ENCODE measurements around the gene PPP5C.
"Not testable (repeated sequence)": the region's sequence is repeated elsewhere in the genome, so short reads cannot be mapped to it uniquely, and the experiment has no call there.

PPP5C gene

DNA sequence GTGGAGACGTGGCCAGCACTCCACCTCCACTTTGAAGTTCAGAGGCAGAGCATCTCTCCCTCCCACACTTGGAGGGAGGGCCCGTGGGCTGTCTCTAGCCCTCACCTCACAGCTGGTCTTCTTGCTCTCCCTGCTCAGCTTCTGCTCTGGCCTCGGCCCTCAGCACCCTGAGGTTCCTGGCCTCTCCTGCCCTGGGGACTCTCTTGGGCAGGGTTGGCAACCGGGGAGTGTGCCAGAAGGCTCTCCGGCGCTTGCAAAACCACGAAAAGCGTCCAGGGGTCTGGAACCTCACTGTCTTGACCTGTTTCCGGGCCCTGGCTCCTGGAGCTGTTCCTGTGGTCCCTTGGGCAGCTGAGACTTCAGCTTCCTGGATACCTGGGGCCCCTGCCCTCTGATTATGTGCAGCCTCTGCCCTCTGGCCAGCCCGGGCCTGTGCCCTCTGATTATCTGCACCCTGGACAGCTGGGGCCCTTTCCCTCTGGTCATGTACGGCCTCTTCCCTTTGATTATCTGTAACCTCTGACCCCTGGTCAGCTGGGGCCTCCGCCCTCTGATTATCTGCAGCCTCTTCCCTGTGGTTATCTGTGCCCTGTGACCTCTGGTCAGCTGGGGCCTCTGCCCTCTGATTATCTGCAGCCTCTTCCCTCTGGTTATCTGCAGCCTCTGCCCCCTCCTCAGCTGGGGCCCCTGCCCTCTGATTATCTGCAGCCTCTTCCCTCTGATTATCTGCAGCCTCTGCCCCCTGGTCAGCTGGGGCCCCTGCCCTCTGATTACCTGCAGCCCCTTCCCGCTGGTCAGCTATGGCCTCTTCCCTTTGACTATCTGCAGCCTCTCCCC is 64.4 kb downstream of the PPP5C start:
- DNase-seq = no peak

DNA sequence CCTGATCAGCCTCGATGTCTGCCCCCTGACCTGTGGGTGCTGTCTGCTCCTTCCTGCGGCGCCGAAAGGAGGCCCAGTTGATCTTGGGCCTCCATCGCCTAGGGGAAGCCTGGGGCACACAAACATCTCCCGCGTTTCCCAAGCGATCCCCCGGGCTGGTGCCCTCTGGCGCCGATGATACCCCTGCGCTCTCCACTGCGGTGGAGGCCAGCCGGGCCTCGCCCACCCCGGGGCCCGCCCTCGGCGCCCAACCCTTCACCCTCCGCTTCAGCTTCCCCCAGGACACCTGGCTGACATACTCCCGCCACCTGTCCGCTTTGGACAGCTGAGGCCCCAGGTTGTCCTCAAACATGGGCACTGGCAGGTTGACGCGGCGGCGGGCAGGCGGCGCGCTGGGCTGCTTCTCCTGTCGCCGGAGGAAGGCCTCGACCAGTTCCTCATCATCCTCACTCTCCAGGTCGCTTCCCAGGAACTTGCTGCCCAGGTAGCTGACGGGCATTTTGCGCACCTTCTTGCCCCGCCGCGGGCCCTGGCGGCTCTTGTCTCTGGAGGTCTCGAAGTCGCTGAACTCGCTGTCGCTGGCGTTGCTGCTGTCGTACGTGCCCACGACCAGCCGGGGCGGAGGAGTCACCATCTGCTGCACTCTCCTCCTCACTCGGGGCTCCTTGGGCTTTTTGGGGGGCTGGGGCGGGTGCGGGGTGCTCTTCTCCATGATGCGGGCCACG is 65.2 kb downstream of the PPP5C start:
- no peak for DNase-seq

DNA sequence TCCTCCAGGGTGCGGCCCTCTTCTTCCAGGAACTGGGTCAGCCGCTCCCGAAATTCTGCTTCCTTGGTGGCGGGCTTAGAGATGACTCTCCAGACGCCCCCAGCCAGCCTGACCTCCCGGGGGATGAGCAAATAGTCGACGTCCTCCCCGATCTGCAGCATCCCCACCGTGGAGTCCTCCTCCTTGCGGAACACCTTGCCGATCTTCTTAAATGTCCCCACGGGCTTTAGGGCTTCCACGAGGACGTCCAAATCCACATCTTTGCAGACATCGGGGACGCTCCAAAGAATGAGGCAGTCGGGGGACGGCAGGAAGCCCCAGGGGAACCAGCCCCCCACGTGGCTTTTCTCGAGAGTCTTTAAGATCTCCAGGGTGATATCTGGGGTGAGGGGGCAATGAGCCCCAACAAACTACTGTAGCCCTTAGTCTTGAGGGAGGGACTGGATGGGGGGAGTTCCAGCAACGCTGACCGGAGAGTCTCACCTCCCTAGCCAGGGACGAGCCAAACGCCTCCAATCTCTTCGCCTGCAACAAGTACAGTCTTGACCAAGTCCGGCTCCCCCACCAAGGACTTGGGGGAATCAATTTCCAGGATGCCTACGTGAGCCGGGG is 65.9 kb downstream of the PPP5C start:
- no peak for DNase-seq

DNA sequence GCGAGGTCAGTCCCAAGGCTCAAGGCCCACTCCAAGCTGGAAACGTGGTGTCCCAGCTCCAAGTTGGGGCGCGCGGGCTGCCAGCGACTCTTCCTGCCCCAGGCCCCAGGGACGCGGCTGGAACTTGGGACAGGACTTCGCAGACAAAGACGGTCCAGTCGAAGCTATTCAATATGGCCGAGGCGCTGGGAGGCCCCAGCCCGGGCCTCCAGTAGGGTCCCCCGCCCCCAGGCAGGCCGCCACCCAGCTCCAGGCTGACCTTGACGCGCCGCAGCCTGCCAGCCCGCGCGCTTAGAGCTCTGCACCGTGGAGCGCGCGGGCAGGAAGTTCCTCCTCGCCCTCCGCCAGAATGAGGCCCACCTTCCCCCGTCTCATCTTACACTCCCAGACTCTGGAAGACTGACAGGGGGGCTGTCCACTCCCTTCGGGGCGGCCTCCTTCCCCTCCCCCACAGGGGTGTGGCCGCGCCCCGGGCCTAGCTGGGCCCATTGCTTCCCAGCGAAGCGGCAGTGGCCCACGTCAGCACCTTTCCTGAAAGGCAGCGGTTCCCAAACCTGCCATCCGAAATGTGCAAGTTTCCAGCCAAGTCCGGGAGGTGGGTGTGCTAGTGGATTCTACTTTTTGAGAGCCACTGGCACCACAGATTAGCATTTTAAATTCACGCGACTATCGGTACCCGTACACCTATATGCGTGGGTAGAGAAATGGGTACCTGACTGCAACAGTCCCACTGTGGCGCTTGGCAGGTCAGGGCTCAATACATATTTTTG is 66.6 kb downstream of the PPP5C start, which contains the start of gene CCDC8:
CCDC8 (minus strand) TSS at position 303 of the 770 bp plus-strand sequence. CDS start 754 bp downstream, outside the sequence.
- no peak for DNase-seq

DNA sequence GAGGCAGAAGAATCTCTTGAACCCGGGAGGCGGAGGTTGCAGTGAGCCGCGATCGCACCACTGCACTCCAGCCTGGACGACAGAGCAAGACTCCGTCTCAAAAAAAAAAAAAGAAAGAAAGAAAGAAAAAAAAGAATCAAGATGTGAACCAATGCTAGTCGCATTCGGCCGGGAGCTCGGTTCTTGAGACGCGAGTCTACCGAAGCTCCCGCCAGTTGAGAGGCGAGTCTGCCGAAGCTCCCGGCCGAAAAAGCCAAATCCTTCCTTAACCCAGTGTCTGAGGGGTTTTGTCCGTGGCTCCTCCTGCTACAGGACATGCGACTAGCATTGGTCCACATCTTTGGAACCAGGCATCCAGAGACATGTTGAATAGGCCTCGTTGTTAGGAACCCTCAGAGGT is 68.0 kb downstream of the PPP5C start:
- not testable (repeated sequence) for DNase-seq

DNA sequence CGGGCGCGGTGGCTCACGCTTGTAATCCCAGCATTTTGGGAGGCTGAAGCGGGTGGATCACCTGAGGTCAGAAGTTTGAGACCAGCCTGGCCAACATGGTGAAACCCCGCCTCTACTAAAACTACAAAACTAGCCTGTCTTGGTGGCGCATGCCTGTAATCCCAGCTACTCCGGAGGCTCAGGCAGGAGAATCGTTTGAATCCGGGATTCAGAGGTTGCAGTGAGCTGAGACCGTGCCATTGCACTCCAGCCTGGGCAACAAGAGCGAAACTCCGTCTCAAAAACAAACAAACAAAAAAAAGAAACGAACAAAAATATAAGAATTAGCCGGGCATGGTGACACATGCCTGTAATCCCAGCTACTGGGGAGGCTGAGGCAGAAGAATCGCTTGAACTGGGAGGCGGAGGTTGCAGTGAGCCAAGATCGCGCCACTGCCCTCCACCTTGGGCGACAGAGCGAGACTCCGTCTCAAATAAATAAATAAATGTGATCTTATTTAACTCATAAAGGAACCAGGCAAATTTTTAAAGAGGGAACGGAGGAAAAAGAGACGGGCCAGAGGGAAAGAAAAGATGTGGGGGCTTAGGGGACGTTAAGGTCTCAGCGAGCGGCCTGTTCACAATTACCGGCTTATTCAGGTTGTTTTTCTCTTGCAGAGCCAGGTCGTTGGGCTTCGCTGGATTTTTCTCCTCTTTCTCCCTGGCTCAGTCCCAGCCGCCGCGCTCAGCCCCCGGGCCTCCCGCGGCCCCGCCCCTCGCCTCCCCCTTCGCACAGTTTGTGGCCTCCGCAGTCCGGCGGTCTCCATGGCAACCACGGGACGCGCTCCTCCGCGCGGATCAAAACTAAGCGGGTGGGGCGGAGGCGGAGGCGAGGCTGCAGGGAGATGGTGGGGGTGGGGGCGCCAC is 69.2 kb downstream of the PPP5C start:
- DNase-seq = peak; percentile 61

DNA sequence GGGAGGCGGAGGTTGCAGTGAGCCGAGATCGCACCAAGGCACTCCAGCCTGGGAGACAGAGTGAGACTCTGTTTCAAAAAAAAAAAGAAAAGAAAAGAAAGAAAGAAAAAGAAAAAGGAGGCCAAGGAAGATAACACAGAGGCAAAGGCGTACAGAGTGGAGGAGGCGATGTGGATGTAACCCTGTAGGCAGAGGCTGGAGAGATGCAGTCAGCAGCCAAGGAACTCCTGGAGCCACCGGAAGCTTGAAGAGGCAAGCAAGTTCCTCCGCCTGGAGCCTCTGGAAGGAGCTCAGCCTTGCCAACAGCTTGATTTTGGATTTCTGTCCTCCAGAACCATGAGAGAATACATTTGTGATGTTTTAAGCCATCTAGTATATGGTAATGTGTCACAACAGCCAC is 73.2 kb downstream of the PPP5C start:
- no peak for DNase-seq

DNA sequence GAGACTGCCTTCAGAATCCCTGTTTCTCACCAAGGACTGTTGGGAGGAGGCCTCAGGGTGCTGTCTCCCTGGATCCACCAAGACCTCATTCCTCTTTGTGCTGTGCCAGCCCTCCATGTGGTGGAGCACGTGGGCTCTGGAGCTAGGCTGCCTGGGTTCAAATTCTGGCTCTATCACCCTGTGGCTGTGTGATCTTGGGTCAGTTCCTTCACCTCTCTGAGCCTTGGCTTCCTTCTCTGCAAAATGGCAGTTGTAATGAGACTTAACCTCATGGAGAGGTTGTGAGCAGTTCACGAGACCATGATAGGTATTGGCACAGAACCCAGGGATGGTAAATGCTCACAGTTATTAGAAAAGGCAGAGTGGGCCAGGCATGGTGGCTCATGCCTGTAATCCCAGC is 75.5 kb downstream of the PPP5C start:
- no peak for DNase-seq

DNA sequence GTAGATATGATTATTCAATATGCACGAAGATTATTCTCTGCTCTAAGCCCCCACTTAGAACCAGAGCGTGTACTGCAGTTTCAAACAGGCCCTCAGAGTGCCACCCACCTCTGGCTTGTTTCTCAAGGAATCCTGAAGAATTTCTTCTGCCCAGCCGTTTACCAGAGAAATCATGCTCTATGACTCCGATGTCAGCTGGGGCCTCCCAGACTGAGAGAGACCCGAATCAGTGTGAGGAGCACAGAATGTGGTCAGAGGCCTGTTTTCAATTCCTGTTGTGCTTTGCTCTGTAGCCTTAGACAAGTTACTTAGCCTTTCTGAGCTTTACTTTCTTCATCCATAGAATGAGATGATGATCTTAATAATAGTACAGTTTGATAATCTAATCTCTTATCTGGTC is 76.3 kb downstream of the PPP5C start:
- DNase-seq = no peak

DNA sequence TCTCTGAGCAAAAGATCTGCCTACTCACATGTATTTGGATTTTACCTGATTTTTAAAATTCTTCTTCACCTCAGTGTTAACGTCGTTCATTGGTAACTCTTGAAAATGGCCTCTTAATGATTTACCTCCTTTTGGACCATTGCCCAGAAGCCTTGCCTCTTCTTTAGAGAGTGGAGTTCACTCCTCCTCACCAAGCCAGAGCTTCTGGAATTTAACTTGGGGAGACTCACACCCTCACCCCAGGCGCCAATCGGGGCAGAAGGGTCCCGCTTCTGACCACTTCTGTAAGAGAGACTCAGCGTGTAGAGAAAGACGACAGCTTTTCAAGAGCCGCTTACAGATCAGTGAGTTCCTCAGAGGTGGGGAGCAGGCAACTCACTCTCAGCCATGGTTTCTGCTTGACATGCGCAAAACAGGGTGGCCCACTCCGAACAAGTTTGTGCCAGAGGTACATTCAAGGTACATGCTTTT is 79.2 kb downstream of the PPP5C start:
- DNase-seq = no peak

DNA sequence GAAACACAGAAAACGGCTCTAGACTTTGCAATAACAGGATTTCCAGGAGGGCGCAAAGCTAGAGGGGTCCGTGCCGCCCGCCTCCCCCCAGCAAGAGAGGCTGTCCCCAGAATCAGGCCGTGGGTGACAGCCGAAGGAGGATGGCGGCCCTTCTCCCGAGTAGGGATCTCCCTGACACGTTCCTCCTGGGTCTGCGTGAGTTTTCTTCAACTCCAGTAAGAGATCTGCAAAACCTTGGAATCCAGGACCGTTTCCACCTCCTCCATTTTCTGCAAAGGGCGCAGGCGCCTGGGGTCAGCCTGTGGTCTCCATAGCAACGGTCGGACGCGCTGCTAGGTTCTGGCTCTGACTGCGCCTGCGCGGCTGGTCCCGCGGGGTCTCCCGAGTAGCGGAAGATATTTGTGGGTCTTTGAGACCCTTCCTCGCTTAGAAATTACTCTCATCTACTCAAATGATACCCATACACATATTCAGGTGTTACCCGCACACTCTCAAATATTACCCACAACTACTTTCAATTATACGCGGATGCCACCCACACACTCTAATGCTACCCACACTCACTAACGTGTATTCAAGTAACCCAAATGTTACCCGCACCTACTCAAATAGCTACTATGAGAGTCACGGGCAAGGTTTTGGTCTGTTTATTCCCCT is 79.7 kb downstream of the PPP5C start:
- peak; percentile 50 for DNase-seq

DNA sequence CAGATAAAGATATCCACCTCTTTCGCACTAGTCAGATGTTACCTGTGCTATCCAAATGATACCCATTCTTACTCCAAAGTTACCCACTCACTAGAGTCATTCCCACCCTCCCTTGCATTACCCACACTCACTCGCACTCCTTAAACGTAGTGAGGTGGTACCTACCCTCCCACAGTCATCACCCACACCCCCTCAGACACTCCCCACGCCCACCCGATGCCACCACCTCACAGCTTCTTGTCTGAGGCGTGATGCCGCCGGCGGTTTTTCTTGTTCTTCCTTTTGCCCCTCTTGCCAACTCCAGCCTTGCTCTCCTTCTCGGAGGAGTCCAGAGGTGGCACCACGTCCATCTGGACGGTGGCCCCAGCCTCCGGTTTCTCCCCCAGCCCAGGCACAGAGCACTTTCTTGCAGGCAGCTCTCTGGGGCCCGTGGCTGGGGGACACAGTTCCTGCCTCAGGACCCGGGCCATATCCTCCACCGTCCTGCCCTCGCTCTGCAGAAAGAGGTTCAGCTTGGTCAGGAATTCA is 80.7 kb downstream of the PPP5C start:
- no peak for DNase-seq

DNA sequence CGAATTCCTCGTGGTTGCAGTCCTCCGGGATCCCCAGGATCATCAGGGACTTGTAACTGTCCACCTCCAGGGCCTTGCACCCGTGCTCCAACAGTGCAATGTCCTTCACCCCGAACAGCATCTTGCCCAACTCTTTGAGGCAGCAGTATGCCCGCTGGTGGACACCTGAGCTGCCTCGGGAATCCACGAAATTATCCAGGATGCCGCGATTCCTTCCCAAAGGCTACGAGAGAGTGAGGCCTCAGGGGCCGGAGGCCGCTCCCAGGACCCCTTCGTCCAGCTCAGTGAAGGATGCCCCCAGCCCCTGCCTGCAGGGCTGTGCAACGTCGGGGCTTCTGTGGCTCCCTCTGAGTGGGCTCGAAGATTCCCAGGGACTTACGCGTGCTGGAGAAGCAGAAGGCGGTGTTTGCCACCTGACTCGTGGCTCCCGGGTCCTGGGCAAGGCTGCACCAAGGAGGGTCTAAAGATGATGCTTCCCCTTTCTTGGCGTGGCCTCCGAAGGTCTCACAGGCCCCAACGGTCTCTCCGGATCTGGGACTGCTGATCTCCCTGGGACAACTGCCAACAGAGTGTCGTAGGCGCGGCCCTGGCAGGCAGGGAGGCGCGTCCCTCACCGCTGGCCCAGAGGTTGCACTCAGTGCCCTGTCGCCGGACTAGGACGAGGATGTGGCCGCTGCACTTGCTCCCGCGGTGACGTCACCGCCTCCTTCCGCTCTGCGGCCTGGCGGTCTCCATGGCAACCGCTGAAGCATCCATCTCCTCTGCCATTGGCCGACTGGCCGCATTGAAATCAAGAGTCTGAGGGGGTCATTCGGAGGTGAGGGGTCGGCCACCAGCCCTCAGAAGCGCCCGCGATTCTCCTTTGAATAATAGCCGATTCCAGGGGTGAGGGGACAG is 81.6 kb downstream of the PPP5C start, which contains the start of gene PNMA8C:
PNMA8C (minus strand) TSS at position 698 of the 897 bp plus-strand sequence; CDS start at position 121, 577 bp downstream.
- DNase-seq = no peak

DNA sequence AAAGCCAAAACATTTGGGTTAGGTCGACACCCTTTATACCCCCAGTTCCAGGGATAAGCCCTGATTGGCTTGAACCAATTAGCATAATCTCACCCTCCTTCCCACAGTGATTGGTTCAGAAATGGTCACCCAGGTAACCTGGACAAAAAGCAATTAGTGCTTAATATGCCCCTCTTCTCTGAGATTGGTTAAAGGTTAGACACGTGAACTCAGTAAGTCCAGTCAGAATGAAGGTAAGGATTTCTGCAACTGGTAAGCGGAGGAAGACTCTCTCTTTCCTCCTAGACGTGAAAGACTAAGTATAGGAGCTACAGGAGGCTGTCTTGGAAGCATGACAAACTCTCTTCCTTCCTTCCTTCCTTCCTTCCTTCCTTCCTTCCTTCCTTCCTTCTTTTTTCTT is 83.1 kb downstream of the PPP5C start:
- no peak for DNase-seq

DNA sequence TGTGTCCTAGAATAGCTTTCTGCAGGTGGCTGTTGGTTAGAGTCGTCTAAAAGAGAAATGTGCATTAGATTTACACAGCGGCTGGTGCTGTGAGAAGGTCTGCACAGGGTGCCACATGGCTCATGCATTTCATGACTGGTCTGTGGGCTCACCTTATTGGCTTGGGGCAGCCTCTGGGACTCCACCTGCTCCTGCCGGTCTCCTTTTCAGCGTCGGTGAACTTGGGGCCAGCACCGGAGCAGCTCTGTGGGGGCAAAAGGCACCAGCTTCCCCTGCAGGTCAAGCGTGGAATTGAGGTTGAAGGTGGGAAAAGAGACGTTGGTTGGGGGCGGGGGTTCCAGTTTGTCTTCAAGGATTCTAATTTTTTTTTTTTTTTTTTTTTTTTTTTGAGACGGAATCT is 84.9 kb downstream of the PPP5C start:
- no peak for DNase-seq

DNA sequence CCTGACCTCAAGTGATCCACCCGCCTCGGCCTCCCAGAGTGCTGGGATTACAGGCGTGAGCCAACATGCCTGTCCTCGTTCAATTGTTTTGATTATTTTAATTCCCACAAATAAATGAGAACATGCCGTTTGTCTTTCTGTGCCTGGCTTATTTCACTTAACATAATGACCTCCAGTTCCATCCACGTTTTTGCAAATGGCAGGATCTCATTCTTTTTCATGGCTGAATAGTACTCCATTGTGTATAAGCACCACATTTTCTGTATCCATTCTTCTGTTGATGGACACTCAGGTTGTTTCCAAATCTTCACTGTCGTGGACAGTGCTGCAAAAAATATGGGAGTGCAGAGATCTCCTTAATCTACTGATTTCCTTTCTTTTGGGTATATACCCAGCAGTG is 86.6 kb downstream of the PPP5C start:
- DNase-seq = not testable (repeated sequence)

DNA sequence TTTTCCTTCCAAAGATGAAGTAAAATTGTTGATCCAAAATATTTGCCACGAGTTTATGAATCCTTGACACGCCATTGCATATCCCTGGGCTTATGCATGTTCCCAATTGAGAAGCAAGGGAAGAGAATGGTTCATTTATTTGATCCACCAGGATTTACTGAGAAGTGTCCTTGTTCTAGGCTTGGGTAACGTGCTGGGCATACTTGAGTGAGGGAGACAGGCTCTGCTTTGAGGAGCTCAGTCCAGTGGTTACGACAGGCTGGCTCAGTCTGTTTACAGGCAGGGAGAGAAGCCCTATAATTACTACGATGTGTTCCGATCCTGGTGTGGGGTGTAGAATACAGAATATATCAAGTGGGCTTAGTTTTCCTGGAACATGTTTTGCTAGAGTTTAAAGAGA is 88.1 kb downstream of the PPP5C start:
- no peak for DNase-seq

DNA sequence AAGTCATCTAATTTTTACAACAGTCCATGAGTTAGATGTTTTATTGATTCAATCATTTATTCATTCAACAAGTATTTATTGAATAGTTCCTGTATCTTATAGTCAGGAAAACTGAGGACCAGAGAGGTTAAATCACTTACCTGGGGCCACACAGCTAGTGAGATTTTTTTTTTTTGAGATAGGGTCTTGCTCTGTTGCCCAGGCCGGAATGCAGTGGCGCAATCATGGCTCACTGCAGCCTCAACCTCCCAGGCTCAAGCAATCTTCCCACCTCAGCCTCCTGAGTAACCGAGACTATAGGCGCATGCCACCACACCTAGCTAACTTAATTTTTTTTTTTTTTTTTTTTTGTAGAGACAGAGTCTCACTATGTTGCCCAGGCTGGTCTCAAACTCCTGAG is 88.8 kb downstream of the PPP5C start:
- DNase-seq = not testable (repeated sequence)
